Osteocyte (in vitro differentiated cells): ENCODE measurements around the gene TRAP1. TPM values are rescaled to one million over a fixed set of nuclear protein-coding genes. Genes with fewer than 3 reads are reported as not detected.

ENCODE experiments used
- DNase-seq: peaks from one replicate; pipeline ENCODE4 v3.0.0; 2021; ENCODE audit warnings: mixed read lengths; ENCODE audit not compliant: unreplicated experiment; ENCODE audit errors: extremely low spot score
- H3K27ac Mint-ChIP-seq: one replicate; pipeline ENCODE4 v1.8.0; 2021; ENCODE audit warnings: mild to moderate bottlenecking, mixed read lengths; ENCODE audit not compliant: unreplicated experiment
- H3K27me3 Mint-ChIP-seq: one replicate; pipeline ENCODE4 v1.8.0; 2021; ENCODE audit warnings: mixed read lengths; ENCODE audit not compliant: unreplicated experiment
- H3K36me3 Mint-ChIP-seq: one replicate; pipeline ENCODE4 v1.8.0; 2021; ENCODE audit warnings: mixed read lengths; ENCODE audit not compliant: unreplicated experiment
- H3K4me1 Mint-ChIP-seq: one replicate; pipeline ENCODE4 v1.8.0; 2021; ENCODE audit warnings: mixed read lengths; ENCODE audit not compliant: unreplicated experiment
- H3K4me3 Mint-ChIP-seq: one replicate; pipeline ENCODE4 v1.8.0; 2021; ENCODE audit warnings: mild to moderate bottlenecking, moderate library complexity, mixed read lengths; ENCODE audit not compliant: unreplicated experiment
- H3K9me3 Mint-ChIP-seq: one replicate; pipeline ENCODE4 v1.8.0; 2021; ENCODE audit warnings: mixed read lengths; ENCODE audit not compliant: unreplicated experiment
- total RNA-seq: library from RNA; stranded (reverse); gene quantifications from 2 replicates; pipeline ENCODE4 v1.2.1, GENCODE V29; 2021
- TF ChIP-seq, protein P1 (sequence below): fragments of 200-600 bp; sonication (generic); IDR thresholded peaks from 2 replicates; pipeline ENCODE4 v1.5.0; 2021; ENCODE audit warnings: antibody characterized with exemption, mild to moderate bottlenecking, moderate library complexity

Gene TRAP1
- total RNA-seq, 1 donor from 2014 or later, result 81.9 TPM

DNA sequence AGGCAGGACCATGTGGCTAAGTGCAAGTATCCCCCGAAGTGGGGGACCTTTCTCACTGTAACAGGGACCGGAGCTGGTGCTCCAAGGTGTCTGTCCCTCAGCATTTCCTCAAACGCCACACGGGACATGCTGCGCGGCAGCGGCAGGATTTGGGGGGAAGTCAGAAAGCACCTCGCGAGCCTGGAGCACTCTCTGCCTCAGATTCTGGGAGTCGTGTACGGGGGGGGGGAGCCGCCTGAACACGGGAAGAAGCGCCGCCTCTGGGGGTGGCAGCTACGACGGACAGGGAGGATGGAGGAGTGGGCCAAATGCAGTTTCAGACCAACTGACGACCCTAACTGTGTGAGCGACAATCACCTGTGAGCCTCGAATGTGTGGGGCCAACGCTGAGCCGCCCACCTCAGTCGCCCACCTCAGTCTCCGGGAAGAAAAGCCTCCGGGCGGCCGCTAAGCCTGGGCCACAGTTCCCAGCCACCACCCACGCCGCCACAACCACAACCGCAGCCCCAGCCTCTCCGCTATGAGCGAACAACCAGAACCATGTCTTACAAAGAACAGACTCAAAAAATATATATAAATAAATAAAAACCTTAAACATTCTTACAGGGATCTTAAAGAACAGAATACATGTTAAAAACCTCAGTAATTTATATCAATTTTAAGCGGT is 8.8 kb upstream of the TRAP1 start:
- DNase-seq, result no peak
- TF ChIP-seq, protein P1, sequence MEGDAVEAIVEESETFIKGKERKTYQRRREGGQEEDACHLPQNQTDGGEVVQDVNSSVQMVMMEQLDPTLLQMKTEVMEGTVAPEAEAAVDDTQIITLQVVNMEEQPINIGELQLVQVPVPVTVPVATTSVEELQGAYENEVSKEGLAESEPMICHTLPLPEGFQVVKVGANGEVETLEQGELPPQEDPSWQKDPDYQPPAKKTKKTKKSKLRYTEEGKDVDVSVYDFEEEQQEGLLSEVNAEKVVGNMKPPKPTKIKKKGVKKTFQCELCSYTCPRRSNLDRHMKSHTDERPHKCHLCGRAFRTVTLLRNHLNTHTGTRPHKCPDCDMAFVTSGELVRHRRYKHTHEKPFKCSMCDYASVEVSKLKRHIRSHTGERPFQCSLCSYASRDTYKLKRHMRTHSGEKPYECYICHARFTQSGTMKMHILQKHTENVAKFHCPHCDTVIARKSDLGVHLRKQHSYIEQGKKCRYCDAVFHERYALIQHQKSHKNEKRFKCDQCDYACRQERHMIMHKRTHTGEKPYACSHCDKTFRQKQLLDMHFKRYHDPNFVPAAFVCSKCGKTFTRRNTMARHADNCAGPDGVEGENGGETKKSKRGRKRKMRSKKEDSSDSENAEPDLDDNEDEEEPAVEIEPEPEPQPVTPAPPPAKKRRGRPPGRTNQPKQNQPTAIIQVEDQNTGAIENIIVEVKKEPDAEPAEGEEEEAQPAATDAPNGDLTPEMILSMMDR, result no peak
- Mint-ChIP-seq H3K27ac (no peak overlapping the region), H3K27me3 (no peaks in the 10 kb centered on the region), H3K36me3 (peaks cover 34% of the 10 kb centered on the region), H3K9me3 (no peaks in the 10 kb centered on the region), H3K4me1 (no peaks in the 10 kb centered on the region), H3K4me3 (no peak overlapping the region)

DNA sequence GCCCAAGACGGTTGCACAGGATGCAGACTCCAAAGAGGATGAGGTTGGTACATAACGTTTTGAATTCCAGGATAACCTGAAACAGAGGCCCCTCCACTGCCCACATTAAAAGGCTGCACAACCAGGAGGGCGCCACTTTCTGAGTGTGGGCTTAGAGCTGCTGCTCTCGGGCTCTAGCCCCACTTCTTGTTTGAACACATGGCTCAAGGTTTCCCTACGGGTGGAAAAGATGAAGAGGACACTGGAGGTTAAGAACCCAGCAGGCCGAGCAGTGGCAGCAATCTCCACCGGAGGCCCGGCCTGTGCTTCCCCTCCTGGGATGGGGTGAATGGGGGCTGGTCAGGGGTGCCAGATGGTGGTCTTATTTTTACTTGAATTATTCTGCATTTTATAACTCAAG is 8.0 kb upstream of the TRAP1 start:
- Mint-ChIP-seq H3K27ac (no peak overlapping the region), H3K4me1 (no peaks in the 10 kb centered on the region), H3K4me3 (no peak overlapping the region), H3K36me3 (peaks cover 26% of the 10 kb centered on the region), H3K9me3 (no peaks in the 10 kb centered on the region), H3K27me3 (no peaks in the 10 kb centered on the region)
- no peak for DNase-seq
- TF ChIP-seq, protein P1, result no peak

DNA sequence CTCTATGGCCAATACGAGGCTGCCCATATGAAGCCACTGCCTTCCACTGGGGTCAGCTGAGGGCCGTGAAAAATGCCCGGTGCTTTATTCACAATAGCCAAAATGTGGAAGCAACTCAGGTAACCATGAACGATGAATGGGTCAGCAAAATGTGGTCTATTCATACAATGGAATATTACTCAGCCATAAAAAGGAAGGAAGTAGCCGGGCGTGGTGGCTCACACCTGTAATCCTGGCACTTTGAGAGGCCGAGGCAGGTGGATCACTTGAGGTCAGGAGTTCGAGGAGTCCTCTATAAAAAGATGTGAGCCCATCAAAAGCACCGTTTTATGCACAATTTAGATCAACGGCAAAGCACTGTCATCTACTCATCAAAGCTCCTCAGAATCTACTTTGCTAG is 5.2 kb upstream of the TRAP1 start:
- no peak overlapping the region for H3K4me3 Mint-ChIP-seq
- no peak for DNase-seq
- TF ChIP-seq, protein P1, result no peak
- peaks cover 8% of the 10 kb centered on the region for H3K36me3 Mint-ChIP-seq
- no peaks in the 10 kb centered on the region for H3K9me3 Mint-ChIP-seq
- H3K4me1 Mint-ChIP-seq, result peaks cover 8% of the 10 kb centered on the region
- no peak overlapping the region for H3K27ac Mint-ChIP-seq
- no peaks in the 10 kb centered on the region for H3K27me3 Mint-ChIP-seq

DNA sequence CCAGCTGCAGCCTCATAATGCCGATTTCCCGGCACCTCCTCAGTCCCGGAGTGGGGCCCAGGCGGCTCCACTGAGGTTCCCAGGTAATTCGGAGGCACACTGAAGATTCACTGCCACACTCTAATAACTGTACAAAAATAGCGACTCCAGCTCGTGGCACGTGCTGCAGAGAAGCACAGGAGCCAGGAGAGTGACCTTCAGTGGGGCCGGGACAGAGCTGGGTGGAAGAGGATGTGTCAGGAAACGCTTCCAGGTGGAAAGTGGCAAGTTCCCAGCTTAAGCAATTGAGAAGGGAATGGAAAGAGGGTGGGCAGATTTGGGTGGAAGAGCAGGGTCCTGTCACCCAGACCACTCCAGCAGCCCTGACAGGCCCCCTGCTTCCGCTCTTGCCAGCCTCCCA is 3.1 kb upstream of the TRAP1 start:
- no peak overlapping the region for H3K4me3 Mint-ChIP-seq
- no peaks in the 10 kb centered on the region for H3K27me3 Mint-ChIP-seq
- no peak overlapping the region for H3K27ac Mint-ChIP-seq
- TF ChIP-seq, protein P1, result no peak
- no peaks in the 10 kb centered on the region for H3K9me3 Mint-ChIP-seq
- H3K36me3 Mint-ChIP-seq, result peaks cover 5% of the 10 kb centered on the region
- peaks cover 14% of the 10 kb centered on the region for H3K4me1 Mint-ChIP-seq
- no peak for DNase-seq

DNA sequence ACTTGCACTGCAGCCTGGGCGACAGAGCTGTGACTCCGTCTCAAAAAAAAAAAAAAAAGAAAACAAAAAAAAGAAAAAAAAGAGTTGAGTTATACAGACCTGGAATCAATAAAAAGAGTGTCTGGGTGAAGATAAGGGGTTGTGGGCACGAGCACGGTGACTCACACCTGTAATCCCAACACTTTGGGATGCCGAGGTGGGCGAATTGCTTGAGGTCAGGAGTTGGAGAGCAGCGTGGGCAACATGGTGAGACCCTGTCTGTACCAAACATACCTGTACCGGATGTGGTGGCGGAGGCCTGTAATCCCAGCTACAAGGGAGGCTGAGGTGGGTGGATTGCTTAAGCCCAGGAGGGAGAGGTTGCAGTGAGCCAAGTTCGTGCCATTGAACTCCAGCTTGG is 1.3 kb upstream of the TRAP1 start:
- peak overlapping the region; percentile 78 for H3K4me3 Mint-ChIP-seq
- peak overlapping the region; percentile 70 for H3K27ac Mint-ChIP-seq
- H3K27me3 Mint-ChIP-seq, result no peaks in the 10 kb centered on the region
- no peak for DNase-seq
- TF ChIP-seq, protein P1, result no peak
- no peaks in the 10 kb centered on the region for H3K9me3 Mint-ChIP-seq
- peaks cover 4% of the 10 kb centered on the region for H3K36me3 Mint-ChIP-seq
- peaks cover 17% of the 10 kb centered on the region for H3K4me1 Mint-ChIP-seq
